GM18951 (cell line): ENCODE measurements around the gene ERG.

Source experiments
- POLR2A ChIP-seq: IDR thresholded peaks from 4 replicates; pipeline ENCODE4 v1.6.1; 2011; ENCODE audit warnings: mild to moderate bottlenecking; ENCODE audit not compliant: insufficient read length, insufficient read depth; ENCODE audit errors: extremely low read depth
- in situ Hi-C: fragments of 300-500 bp; cut with MboI; formaldehyde crosslinking; loops from one replicate; pipeline ENCODE4 v1.12.0; 2022; ENCODE audit warnings: low sequenced_read_pairs, mixed read lengths, inconsistent platforms; ENCODE audit not compliant: unreplicated experiment

ERG gene

DNA sequence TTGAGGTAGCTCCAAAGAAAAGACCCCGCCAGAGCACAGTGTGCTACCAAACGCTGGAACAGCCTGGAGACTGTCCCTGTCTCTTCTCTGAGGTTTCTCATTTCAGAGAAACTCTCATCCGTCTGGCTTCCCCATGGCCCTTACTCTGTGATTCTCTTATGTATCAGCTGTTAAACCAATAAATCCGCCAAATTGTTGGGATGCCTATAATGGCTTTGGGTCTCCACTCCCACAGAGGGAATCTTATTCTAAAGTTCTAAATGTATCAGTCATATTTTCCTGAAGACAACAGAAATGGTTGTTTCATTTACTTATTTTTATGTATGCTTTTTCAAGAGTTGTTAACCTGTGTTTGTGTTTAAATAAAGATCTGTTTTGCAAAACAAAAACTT is 4.0 kb downstream of the ERG start:
- TF ChIP-seq POLR2A: no peak
- in situ Hi-C loops: no loop called here

DNA sequence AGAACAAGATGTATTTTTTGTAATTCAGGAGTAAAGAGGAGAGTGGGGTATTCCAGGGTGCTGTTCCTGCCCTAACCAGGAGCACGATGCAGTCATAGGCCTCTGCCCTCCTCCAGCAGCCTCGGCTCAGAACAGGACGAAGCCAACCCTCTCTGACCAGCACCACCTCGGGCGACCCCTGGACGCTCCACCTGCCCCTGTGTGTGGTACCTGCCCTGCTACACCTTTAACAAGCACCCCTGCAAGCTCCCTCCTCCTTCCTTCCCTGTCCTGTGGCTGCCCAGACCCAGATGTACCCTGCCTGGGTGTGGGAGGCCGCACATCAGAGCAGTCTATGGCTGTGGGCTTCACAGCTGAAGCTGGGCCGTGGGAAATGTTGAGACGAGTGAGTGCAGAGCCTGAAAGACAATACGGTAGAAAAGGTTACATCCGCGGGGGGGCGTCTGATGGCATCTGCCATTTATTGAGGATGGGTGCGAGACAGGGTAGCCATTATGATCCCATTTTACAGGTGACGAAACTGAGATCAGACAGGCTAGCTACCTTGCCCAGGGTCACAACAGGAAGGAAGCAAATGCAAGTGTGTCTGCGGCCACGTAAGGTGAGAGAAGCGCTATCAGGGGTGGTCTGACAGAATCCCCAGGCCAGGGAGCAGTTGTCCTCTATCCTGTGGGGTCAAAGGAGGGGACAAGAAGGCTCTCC is 4.6 kb downstream of the ERG start:
- no peak for TF ChIP-seq POLR2A
- in situ Hi-C loops: no loop called here

DNA sequence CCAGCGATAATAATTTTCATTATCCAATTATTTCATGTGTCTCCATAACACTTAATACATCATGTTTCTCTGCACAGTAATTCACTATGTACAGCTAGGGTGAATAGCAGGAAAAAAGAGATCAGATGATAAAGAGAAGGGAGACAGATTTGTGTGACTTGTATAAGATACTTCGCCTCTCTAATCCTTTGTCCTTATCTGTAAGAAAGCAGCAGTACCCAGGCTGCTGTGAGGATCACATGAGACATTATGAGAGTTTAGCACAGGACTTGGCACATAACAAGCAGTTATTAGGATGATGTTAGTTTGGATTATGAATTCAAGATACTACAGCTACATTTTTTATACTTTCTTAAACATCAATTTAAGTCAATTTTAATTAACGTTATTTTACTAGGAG is 6.3 kb downstream of the ERG start:
- TF ChIP-seq POLR2A: no peak
- in situ Hi-C loops: no loop called here

DNA sequence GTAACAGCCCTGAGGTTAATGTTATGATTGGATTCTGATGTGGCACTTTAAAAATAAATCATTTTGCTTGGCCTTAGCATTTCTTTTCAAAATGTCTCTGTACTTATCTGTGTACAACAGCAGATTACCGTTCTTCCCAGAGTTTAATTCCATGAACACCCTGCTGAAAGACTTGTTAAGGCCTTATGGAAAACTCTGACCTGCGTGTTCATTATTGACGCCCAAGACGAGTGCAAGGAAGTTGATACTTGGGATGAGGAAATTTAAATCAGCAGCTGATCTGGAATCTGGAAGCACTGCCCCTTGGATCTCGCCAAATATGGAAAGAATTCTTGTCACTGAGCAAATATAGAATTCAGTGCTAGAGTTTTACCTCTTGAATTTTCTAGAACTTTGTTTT is 6.7 kb downstream of the ERG start:
- in situ Hi-C loops: no loop called here

DNA sequence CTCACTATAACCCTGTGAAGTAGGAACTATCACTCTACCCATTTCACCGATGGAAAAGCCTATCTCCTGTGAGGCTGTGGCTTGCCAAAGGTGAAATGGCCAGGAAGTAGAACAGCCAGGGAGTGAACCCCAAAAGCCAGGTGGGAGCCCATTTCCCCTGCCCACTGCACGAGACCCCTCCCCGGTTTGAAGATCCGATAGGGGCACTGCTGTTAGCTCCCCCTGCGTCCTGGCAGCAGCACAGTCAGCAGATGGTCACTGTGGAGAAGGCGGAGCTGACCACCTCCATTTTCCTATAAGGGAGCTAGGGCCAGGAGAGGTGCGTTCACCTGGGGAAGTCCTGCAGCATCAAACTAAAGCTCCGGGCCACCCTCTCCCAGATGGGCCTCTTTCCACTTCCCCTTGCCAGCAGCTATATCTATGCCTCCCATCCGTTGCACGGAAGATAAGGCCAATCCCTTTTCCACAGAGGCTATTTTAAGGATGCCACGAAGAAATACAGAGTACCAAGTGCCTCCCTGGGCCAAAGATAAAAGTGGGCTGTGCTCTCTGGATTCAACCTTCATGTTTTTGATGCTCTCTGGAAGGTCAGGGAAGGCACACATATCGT is 7.8 kb downstream of the ERG start:
- in situ Hi-C loops: no loop called here

More for the DNA sequence above, 6.7 kb downstream of the ERG start:
- TF ChIP-seq POLR2A: no peak

DNA sequence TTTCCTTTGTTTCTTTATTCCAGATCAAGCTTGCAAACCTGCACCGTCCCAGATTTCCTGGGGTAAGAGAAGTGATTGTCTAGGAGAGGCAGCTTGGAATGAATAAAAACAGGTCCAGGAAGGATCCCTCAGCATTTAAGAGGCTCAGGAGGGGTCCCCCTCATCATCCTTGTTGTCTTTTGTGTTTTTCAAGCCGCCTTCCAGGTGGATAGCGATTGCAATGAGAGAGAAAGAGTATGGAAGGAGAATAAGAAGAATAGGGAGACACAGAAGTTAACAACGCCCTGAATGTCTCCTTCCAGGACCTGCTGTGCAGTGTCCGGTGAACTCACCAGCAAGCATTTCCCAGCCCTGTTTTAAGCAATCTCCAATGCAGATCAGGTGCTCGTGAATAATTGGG is 8.5 kb downstream of the ERG start:
- no peak for TF ChIP-seq POLR2A
- in situ Hi-C loops: no loop called here

More for the DNA sequence above, 7.8 kb downstream of the ERG start:
- no peak for TF ChIP-seq POLR2A

DNA sequence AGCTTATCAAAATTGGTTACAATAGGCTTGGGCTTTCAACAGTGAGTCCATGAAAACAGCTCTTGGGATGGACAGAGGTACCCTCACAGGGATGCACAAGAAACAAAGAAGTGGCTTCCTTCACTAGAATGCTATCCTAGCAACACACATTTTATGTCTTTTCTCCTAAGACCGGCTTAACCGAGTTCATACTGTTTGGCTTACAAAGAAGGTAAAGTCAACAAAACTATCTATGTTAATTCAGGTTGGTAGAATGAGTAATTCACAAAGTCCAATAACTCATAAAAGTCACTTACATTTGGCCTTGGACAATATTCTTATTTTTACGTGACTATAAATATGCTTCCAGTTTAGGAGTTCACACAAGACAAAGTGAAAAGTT is 9.0 kb downstream of the ERG start:
- in situ Hi-C loops: no loop called here
- no peak for TF ChIP-seq POLR2A

DNA sequence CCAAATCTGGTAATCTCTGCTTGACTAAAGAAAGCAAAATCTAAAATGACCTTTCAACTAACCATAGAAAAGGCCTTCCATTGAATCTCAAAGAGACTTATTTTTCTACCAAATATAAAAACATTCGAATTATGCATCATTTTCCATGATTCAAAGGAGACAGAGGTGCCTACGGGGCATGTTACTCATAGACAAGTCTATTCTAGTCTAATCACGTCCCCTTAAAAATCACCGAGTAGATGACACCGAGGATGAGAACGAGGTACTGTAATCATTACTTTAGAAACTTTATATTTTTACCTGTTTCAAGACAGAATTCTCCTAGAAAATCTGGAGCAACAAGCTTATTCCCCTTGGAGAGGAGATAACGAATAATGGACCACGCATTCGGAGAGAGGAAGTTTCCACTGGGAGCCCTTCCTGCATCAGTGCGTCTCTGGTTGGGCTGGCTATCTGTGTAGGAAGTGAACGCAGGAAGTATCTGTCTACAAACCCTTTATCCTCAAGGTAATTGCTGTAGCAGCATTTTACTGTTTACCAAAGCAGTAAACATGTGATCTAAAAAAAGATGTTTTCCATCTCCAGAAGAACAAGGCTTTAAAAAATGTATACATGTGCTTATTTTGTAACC is 9.5 kb downstream of the ERG start:
- in situ Hi-C loops: no loop called here
- TF ChIP-seq POLR2A: no peak

DNA sequence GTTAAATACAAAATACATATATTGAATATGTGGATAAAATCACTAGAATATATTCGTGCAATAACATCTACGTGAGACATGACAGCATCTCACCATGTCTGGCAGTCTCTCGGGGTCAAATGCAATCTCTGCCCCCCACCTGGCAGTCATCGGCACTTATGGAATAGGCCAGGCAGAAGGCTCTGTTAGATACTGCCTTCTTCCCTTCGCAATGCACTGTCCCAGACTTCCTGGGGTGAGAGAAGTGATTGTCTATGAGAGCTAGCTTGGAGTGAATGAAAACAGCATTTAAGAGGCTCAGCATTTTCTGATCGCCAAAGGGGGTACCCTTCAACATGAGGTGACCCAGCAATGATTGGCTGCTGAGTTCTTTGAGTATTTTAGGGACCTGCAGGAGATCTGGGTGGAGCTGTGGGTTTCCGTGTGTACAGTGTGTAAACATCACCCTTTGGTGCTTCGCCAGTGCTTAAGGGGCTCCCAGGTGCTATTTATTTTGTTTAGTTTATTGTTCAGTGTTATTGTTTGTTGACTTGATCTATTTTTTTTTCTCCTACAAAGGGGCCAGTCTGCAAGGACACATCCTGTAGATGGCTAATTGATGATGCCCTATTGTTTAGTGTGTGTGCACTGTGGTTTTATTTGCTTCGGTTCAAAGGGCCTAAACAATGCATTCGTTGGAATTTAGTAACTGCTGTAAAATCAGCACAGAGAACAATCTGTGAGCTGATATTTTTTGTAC is 10.2 kb downstream of the ERG start:
- in situ Hi-C loops: no loop called here
- no peak for TF ChIP-seq POLR2A

DNA sequence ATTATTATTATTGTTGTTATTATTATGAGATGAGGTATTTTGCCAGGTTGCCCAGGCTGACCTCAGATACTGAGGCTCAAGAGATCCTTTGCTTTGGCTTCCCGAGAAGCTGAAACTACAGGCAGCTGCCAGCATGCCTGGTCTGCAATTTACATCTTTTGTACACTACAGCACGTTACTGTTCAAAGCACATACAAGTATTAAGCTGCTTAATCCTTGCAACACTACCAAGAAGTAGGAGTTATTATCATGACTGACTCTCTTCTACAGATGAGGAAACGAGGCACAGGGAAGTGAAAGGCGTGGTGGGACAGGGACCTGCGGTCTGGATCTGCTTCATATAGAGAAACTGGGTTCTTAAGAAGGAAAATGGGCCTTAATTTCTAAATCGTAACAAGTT is 11.6 kb downstream of the ERG start:
- in situ Hi-C loops: no loop called here
- TF ChIP-seq POLR2A: no peak

DNA sequence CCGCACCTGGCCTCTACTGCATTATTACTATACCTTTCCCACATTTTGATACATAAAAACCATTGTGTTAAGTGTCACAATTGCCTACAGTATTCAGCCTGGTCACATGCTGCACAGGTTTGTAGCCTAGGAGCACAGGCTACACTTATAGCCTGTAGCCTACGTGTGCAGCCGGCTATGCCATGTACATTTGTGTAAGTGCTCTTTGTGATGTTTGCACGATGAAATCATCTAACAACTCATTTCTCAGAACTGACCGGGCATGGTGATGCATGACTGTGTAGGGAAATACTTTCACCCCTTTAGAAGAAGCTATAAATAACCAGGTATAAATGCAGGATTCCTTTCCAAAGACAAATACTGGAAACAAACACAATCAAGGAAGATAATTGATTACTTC is 12.1 kb downstream of the ERG start:
- TF ChIP-seq POLR2A: no peak
- in situ Hi-C loops: no loop called here

DNA sequence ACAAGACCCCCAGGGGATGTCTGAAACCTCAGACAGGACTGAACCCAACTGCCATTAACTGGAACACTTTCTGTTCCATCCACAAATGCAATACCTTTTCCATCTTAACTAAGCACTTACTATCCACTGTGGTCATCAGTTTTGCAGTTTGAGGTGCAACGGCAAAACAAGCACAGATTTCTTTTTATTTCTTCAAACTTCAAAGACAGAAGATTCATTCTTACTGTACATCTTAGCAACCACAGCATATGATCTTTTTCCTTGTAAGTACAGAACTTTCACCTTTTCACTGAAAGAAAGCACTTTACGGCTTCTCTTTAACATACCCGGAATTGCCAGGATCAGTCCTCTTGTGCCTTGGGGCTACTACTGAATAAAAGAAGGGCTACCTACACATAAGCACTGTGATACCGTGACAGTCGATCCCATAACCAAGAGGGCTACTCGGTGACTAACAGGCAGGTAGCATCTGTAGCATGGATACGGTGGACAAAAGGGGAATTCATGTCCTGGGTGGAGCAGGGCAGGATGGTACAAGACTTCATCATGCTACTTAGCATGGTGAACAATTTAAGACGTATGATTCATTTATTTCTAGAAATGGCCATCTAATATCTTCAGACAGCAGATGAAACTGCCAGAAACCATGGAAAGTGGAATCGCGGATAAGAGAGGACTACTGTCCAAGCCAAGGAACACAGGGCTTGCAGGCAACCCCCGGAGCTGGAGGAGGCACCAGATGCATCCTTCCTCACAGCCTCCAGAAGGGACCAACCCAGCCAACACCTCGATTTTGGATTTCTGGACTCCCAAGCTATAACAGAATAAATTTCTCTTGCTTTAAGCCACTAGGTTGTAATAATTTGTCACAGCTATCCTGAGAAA is 18.4 kb downstream of the ERG start:
- in situ Hi-C loops: no loop called here
- TF ChIP-seq POLR2A: no peak

DNA sequence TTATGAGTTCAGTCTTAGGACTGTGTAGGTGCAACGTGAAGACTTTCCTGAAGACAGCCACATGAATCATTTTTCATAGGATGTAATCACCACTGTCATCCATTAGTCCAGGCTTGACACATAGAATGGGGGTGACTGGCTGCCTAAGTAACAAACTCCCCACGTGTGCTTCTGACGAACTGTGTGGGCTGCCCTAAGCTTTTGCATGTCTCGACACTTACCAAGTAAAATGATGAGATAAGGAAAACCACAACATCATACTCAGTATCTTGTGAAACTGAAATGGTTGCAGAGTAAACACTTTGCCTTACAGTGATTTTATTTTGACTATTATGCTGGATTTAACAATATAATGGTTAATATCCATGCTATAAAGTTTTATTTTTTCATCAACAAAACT is 19.5 kb downstream of the ERG start:
- TF ChIP-seq POLR2A: no peak
- in situ Hi-C loops: no loop called here
